HG02938 (cell line): Measurements from ENCODE around the gene GTF3C5.
"Not testable (repeated sequence)": the region's sequence is repeated elsewhere in the genome, so short reads cannot be mapped to it uniquely, and the experiment has no call there.

Experiments used
- ATAC-seq: cut with Tn5 transposase; IDR thresholded peaks from one replicate; pipeline ENCODE4 v1.9.1; 2021; ENCODE audit warnings: mild to moderate bottlenecking, moderate library complexity; ENCODE audit not compliant: unreplicated experiment

GTF3C5 gene, protein sequence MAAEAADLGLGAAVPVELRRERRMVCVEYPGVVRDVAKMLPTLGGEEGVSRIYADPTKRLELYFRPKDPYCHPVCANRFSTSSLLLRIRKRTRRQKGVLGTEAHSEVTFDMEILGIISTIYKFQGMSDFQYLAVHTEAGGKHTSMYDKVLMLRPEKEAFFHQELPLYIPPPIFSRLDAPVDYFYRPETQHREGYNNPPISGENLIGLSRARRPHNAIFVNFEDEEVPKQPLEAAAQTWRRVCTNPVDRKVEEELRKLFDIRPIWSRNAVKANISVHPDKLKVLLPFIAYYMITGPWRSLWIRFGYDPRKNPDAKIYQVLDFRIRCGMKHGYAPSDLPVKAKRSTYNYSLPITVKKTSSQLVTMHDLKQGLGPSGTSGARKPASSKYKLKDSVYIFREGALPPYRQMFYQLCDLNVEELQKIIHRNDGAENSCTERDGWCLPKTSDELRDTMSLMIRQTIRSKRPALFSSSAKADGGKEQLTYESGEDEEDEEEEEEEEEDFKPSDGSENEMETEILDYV

DNA sequence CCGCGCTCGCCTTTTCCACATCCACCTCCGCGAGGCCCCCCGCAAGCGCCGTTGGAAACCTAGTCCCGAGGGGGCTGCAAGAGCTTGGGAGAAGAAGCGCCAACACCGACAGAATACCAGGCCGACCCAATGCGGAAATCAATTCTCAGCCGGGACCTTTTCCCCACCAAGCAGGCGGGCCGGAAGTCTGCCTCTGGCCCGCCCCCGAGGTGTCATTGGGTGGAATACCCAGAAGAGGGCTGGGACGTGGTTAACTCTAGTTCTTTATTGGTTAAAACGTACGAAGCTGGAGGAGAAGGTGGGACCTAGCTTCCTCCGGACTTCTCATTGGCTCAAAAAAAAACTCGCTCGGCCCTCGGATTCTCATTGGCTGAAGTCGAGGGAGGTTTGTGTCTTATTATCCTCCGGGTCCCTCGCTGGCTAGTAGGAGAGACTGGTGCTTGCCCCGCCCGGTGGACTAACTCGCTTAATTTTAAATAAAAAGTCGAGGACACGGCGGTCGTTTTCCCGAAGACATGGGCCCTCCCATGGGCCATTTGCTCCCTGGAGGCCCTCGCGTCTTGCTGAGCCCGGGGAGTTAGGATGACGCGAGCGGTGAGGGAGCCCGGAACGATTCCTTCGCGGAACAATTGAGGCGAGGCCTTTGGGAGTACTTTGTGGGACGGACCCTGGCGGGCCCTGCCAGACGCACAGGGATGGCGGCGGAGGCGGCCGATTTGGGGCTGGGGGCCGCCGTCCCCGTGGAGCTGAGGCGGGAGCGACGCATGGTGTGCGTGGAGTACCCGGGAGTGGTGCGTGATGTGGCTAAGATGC is at the start of gene GTF3C5:
TSS of gene GTF3C5 (plus strand) at position 681 of the 813 bp plus-strand sequence. CDS start at position 696, 15 bp downstream.
- ATAC-seq = peak; percentile 97

DNA sequence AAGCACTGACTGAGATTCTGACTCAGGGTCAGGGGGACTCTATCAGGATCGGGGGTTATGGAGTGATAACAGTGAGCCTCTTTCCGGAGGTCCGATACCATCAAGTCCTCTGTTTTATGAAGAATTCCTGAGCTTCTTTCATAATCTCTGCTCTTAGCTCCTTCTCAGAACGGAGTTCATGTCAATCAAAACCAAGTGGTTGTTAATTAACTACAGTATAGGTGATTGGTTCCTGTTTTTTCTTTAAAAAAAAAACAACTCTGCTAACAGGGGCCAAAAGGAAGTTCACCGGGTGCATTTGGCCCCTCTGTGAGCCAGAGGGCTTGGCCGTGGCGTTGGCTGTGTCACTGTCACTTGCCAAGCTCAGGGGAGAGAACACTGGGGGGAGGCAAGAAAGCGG is 48.3 kb upstream of the GTF3C5 start:
- ATAC-seq = peak; percentile 62

DNA sequence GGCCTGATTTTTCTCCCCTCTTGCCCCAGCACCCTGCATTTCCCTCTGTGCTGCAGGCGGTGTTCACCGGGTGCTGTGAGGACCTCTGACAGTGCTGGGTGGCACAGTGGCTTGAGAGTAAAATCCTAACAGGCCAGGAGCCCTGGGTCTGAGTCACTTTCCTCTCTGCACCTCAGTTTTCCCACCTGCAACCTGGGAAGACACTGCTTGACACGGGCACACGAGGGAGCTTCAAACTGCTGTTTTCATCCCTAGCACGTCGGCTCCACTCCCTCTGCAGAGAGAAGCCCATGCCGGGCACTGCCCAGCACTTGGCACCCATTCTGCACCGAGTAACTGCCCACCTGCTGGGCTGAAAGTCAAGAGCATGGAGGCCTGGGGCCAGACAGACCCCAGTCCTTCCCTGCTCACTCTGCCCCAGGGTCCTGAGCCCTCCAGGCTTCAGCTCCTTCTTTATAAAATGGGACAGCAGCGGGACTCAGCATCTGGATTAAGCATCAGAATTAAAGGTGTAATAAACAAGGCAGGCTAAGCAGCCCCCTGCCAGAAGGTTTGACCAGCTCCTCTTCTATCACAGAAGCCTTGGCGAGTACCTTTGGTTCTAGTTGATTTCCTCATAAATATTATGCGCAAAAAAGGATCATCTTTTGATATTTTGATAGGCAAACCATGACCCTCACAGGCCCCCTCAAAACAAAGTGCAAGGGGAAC is 47.2 kb upstream of the GTF3C5 start:
- ATAC-seq = no peak

DNA sequence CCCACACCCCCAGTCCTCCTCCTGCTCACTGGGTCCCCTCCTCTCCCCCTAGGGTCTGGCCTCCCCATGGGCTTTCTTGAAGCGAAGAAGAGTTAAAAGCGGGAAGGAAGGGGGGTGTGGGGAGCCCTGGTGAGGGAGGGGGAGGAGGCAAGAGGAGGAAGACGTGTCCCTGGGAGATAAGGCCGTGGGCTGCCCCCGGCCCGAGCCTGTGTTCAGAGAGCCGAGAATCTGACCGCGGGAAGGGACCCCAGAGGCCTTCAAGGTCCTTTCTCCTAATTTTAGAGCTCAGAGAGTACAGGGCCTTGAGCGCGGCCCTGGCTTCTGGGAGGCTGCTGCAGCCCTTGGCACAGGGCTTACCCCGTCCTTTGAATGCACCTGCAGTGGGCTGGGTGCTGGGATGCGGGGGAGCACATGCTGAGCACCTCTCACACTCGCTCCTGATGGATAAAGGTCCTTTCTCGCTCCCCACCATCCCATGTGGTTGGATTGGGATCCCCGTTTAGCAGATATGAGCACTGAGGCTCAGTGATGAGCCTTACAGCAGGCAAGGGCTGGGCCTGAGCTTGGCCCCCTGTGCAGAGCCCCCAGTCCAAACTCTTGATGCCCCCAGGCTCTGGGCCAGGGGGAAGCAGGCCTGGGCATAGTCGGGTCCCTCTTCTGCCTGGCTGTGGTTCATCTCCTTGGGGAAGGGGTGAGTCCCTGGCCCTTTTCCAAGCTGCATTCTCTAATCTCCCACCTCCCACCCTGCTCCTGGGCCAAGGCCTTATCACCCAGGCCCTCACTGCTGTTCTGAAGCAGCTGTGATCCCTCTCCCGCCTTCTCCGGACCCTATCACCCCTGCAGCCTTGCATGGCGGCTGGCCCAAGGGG is 46.4 kb upstream of the GTF3C5 start:
- no peak for ATAC-seq

DNA sequence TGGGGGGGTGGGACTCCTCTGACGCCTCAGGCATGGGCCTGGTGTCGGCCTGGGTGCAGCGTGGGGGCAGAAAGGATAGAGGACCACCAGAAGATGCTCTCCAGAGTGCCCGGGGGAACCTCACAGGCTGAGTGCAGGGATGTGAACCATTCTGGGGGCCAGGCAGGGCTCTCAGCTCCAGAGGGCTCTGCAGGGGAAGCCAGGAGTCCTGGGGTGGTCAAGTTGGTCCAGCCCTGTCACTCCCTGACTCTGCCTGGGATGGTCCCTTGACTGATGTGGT is 45.8 kb upstream of the GTF3C5 start:
- no peak for ATAC-seq

DNA sequence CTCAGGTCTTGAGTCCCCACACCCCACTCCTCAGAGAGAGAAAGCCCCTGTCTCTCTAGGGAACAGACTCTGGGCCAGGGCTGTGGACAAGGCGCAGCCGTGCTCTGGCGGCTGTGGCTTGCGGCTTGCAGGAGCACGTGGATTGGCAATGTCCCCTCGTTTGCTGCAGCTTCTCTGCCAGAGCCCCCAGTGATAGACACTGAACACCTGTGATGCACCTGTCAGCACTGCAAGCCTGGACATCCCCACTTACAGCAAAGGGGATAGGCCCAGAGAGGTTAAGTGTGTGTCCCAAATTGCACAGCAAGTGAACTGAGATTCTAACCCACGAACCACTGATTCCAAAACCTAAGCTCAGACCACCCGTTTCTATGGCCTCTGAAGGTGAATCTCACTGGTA is 45.3 kb upstream of the GTF3C5 start:
- no peak for ATAC-seq

DNA sequence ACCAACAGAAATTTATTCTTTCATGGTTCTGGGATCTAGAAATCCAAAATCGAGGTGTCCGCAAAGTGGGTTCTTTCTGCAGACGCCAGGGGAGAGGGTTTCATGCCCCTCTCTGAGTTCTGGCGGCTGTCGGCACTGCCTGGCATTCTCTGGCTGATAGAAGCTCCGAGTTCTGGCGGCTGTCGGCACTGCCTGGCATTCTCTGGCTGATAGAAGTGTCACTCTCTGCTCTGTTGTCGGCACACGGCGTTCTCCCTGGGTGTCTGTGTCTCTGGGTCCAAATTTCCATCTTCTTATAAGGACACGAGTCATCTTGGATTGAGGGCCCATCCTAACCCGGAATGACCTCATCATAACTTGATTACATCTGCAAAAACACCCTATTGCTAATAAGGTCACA is 44.7 kb upstream of the GTF3C5 start:
- ATAC-seq = no peak

DNA sequence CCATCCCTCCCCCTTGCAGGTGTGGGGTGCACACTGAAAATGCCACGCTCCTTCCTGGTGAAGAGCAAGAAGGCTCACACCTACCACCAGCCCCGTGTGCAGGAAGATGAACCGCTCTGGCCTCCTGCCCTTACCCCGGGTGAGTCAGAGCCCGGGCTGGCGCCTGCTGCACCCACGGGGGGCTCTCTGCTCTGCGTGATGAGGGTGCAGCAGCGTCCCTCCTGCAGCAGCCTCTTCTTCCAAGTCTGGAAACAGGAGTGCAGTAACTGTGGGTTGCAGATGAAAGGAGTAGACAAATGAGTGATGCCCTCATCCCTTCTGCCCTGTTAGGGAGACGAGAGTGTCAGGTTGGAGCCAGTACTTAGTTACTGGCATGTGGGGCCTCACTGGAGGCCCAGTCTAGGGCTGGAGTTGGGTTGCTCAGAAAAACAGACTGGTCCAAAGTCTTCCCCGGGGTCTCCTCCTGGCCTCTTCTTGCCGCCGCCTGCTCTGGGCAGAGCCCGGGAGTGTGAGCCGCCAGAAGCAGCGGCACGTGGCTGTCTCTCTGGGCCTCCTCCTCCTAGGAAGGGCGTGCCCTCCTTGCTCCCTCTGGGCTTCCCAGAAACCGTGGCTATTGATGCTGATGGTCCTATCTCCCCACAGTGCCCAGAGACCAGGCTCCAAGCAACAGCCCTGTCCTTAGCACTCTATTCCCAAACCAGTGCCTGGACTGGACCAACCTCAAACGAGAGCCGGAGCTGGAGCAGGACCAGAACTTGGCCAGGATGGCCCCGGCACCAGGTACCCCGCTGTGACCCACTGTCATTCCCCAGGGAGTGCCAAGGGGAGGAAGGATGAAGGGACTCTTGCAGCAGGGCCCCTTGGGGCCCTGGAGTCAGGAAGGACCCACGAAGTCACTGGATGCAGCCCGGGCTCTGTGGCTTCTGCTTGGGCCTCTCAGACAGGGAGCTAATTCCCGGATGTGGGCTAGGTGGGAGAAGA is 43.9 kb upstream of the GTF3C5 start:
- ATAC-seq = no peak

DNA sequence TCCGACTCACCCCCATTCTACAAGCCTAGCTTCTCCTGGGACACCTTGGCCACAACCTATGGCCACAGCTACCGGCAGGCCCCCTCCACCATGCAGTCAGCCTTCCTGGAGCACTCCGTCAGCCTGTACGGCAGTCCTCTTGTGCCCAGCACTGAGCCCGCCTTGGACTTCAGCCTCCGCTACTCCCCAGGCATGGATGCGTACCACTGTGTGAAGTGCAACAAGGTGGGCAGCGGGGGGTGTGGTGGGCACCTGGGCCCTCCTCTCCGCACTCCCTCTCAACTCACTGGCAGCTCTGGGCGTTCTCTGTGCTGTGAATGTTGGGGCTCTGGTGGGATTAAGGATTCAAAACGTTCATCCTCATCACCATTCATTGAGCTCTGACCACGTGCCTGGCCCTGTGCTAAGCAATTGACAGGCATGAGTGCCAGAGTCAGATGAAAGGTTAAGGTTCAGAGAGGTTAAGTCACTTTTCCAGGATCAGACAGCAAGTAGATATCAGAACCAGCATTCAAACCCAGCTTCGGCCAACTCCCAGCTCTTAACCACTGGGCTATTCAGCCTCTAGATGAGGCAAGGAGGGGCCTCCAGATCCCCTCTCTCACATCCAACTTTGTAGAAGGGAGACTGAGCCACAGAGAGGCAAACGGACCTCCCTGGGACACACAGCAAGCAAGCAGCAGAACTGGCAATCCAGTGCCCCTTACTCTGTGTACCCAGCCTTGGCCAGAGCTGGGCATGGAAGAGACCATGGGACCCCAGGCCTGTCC is 42.4 kb upstream of the GTF3C5 start:
- ATAC-seq = no peak

DNA sequence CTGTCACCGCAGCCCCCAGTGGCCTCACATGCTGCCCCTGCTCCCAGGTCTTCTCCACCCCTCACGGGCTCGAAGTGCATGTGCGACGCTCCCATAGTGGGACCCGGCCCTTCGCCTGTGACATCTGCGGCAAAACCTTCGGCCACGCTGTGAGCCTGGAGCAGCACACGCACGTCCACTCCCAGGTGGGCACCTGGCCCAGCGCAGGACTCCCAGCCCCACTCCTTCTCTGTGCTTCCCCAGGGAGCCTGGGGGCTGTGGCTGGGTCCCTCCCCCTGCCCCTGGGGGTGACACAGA is 41.8 kb upstream of the GTF3C5 start:
- no peak for ATAC-seq

DNA sequence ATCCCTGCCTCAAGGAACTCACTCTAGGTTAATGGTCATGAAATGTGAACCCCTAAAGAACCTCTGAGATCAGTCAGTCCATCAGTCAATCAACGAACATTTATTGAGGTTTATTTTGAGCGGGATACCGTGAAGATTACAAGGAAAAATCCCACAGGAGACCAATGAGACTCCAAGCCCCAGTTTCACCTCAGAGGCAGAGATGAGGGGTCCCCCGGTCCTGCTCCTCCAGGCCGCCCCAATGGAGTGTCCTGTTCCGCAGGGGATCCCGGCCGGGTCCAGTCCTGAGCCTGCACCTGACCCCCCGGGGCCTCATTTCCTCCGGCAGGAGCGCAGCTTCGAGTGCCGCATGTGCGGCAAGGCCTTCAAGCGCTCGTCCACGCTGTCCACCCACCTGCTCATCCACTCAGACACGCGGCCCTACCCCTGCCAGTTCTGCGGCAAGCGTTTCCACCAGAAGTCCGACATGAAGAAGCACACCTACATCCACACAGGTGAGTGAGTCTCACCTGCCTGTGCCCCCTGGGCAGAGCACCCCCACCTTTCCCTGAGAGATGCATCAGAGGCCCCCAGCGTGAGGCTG is 41.3 kb upstream of the GTF3C5 start:
- no peak for ATAC-seq

DNA sequence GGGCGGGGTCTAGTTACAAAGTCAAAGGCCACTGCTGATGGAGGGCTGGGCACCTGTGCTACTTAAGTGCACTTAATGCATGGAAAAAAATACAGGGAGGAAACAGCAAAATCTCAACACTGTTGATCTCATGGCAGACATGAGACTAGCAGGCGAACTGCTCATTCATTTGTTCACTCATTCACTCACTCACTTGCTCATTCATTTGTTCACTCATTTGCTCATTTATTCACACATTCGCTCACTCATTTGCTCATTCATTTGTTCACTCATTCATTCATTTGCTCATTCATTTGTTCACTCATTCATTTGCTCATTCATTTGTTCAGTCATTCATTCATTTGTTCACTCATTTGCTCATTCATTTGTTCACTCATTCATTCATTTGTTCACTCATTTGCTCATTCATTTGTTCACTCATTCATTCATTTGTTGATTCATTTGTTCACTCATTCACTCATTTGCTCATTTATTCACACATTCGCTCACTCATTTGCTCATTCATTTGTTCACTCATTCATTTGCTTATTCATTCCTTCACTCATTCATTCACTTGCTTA is 40.7 kb upstream of the GTF3C5 start:
- not testable (repeated sequence) for ATAC-seq

DNA sequence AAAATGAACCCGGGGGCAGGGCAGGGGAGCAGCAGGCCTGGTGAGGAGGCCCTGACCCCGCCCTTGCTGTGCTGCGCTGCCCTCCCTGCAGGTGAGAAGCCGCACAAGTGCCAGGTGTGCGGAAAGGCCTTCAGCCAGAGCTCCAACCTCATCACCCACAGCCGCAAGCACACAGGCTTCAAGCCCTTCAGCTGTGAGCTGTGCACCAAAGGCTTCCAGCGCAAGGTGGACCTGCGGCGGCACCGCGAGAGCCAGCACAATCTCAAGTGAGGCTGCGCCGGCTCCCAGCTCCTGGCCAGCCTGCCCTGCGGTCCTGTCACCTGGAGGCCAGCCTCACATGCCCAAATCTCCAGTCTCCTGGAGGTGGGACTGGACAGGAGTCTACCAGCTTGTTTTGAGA is 40.0 kb upstream of the GTF3C5 start:
- no peak for ATAC-seq

DNA sequence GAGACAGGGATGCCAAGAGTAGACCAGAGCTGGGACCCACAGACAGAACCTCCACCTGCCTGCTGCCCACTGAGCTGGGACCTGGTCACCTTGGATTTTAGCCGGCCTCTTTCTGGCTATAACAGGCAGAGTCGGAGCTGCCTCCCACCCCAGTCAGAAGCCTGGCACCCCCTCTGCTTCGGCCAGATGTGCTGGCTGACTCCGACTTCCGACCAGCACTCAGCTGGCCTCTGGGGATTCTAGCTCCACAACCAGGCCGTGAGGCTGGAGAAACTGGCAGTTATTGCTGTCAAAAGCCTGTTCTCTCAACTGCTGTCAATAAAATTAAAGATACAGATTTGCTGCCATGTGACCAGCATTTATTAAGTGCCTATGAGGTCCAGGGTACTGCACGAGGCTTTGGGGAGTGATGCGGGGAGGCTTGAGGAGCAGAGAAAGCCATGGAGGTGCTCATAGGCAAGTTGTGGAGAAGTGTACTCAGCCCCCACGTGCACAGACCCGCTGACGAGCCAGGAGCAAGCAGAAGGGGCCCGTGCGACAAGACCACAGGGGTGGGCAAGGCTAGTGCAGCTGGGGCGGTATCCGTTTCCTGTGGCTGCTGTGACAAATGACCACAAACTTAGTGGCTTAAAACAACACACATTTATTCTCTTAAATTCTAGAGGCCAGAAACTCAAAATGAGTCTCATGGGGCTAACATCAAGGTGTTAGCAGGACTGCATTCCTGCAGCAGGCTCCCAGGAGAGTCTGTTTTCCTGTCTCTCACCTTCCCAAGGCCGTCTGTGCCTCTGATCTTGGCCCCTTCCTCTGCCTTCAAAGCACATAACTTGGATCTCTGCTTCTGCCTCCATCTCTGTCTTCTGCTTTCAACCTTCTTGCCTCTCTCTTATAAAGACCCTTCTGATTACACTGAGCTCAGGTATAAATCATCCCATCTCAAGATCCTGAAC is 39.2 kb upstream of the GTF3C5 start:
- ATAC-seq = no peak

DNA sequence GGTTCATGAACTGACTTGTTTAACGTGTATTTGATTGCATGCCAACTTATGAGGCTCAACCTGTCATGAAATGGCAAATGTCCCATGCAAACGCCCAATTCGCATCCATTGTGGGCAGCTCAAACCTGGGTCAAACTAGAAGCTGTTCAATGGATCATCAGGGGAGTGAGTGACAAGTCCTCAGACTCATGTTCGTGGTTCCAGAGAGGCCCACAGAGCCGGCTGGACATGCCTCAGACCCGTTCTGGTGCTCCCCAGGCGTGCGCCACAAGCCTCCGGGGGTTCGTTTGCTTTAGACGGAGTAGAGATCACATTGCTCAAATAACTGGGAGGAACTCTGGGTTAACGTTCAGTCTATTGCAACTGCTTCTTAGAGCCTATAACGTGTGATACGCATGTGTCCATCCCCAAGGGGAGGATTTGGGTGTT is 37.3 kb upstream of the GTF3C5 start:
- ATAC-seq = no peak

DNA sequence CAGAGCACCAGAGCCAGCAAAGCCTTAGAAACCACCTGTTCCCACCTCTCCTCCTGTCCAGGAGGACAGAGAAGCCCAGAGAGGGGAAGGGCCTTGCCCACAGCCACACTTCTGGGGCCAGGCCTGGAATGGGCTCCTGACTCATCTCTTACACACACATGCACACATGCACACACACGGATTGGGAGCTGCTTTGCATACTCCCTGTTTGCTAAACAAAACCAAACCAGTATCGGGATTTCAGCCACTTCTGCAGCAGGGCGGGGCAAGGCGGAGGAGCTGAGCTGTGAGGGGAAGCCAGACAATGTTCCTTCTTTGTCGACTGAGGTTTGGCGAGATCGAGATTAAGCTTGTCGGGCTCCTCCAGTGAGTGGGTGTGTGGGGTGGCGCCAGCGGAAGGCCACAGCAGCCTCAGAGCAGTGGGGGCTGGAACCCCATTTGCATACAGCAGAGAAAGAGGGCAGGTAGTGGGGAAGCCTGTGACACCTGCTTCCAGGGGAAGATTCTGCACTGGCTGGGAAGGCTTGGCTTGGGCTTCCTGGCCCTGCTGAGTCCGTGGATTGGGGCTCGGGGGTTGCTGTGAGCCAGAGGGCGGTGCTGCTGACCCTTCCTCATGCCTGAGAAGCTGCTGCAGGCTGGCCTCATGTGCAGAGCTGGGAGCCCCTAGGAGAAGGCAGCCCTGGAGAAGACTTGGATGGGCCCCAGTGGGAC is 36.2 kb upstream of the GTF3C5 start:
- no peak for ATAC-seq

DNA sequence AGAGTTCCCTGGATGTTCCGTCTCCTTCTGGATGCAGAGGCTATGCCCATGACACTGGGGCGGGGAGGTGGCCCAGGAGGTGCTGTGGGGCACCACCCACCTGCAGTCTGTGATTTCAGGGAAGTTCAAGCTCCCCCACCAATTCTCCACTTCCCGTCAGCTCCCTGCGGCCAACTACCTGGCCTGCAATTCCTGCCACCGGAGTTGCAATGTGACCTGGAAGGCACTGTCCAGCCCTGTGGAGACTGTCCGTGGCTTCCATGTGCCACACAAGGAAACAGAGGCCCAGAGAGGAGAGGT is 35.7 kb upstream of the GTF3C5 start:
- ATAC-seq = no peak
